Activated CD8-positive, alpha-beta memory T cell treated with anti-CD3 and anti-CD28 coated beads, Interleukin-2, amount 50 U/mL, for 24 hours (primary cell): ENCODE measurements around the gene MESD.

Source experiments
- DNase-seq: peaks from one replicate; pipeline ENCODE4 v3.0.0-alpha.2; 2020; ENCODE audit errors: extremely low read depth

Gene MESD

DNA sequence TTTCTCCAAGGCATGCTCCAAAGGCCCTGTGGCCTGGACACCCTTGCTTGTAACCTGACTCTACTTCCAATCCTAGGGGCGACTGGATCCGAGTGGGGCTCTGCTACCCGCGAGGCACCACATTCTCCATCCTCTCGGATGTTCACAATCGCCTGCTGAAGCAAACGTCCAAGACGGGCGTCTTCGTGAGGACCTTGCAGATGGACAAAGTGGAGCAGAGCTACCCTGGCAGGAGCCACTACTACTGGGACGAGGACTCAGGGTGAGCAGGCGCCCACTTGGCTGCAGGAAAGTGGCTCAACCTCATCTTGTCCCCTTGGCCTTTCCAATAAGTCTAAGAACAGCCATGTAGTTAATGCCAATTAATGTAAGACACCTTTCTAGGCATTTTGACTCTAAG is 51.9 kb downstream of the MESD start:
- DNase-seq: no peak

DNA sequence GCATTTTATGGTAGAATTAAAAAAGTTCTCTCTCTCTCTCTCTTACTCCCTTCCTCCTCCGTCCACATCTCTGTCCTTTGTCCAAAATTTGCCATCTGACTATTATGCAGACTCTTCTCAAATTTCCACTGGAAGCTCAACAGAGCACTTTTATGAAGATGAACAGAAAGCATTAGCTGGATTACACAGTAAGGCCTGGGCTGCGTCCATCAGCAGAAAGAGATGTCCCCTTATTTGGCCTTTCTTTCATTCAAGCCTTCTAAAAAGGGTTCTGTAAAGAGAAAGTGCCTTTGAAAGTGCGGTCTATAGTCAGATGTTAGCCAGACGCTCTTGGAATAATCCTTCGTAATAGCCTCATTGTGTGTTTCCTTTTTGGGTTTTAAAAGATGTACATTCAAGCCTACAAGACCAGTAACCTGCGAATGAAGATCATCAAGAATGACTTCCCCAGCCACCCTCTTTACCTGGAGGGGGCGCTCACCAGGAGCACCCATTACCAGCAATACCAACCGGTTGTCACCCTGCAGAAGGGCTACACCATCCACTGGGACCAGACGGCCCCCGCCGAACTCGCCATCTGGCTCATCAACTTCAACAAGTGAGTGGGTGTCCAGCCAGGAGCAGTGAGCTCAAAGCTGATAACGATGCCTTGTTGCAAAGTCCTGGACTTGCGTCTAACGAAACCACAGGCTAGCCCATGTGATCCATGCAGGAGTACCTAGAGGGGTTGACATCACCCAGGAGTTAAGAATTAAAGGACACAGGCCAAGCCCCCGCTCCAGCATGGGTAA is 53.1 kb downstream of the MESD start:
- no peak for DNase-seq

DNA sequence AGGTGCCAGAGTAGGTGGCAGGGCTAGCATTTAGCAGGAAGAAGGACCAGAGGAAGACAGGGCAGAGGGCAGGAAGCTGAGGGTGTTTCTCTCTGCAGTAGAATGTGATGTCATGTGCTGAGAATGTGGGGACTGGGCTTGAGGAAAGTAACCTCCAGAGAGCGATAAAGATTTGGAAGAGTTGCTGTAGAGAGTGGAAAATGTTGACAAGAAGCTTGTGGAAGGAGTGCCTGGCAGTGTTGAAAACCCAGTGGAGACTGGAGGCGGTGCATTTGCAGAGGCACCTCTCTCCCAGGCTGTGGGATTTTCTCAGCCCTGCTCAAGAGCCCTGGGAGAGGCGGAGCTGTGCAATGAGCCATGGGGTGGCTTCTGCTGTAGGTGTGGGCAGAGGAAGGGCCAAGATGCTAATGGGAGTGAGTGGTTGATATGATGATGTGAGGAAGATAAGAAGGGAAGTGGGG is 54.8 kb downstream of the MESD start:
- no peak for DNase-seq

DNA sequence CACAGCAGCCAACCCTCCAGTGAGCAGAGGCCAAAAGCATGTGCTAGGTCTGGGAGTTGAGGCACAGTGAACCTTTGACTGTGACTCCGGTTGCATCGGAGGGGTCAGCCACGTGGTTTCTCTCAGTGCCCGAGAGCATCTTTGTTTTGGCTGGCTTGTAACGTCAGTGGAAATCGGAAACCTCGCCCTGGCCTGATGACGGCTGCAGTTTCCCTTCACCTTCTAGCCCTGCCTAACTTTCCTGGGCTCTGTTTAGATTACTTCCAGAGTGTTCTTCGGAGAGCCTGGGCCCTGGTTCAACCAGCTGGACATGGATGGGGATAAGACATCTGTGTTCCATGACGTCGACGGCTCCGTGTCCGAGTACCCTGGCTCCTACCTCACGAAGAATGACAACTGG is 56.6 kb downstream of the MESD start:
- no peak for DNase-seq

DNA sequence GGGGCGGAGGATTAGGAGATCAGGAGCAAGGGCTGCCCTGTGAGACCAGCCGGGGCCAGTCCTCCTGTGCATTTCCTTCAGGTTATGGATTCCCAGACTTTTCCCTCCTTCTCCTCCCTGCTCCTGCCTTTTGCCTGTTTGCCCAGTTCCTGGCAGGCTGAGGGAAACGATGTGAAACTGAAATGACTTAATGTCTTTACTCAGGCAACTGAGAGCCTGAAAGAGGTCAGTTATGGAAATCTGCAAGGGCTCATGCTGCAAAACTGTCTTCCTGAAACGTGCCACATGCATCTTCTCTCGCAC is 57.2 kb downstream of the MESD start:
- DNase-seq: no peak

DNA sequence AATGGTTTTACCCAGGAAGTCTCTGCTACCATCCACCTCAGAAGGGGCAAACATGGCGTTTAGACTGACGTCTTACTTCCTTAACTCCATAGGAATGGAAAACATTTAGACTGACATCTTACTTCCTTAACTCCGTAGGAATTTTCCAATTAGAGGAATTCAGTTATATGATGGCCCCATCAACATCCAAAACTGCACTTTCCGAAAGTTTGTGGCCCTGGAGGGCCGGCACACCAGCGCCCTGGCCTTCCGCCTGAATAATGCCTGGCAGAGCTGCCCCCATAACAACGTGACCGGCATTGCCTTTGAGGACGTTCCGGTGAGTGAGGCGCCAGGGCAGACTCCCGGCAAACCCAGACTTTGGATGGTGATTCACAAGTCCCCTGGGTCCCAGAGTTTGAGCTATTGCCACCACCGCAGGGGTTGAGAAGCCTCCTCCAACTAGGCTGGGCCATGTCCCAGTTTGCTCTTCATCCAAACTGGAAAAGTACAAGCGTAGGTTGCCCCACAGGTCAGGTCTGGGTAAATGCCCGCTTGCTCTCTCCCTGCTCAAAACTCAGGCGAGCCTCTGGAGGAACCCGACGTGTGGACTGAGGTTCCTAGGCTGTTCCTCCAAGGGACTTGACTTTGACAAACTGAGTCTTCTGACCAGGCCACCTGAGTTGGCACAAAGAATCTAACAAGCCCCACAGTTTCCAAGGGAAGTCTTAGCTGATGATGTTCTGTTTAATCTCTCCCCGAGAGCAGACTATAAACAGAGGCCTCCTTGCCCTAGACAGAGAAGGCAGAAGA is 57.7 kb downstream of the MESD start:
- no peak for DNase-seq

DNA sequence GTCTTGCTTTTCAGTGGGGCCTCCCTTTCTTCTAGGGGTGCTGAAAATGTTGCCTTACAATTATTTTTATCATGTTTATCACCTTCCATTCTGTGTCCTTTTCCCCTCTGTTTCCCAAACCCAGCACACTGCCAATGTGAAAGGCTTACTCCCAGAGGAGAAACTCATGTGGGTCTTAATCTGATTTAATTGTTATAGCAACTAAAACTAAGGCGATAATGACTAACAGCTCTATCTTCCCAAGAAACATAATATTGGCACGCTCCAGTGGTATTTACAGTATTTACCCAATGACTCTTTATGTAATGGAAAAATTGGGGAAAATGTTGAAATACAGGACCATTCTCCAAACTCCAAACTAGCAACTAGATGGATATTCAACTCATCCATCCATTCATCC is 58.4 kb downstream of the MESD start:
- DNase-seq: no peak

DNA sequence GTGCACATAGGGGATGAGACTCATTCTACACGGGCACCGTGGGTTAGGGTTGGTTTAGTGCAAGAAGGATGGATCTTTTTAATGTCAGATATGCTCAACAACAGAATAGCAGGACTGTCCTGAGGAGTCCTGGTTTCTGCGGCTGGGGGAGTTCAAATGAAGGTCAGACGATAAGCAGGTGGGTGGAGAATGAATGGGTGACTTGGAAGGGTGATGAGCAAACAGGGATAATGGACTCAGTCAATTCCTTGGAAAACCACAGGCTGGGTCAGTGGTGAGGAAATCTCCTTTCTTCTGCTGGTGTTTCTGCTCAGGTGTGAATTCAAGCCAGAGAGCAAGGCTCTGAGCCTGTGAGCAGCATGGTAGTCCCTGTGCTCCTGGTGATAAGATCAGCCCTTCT is 59.9 kb downstream of the MESD start:
- DNase-seq: no peak

DNA sequence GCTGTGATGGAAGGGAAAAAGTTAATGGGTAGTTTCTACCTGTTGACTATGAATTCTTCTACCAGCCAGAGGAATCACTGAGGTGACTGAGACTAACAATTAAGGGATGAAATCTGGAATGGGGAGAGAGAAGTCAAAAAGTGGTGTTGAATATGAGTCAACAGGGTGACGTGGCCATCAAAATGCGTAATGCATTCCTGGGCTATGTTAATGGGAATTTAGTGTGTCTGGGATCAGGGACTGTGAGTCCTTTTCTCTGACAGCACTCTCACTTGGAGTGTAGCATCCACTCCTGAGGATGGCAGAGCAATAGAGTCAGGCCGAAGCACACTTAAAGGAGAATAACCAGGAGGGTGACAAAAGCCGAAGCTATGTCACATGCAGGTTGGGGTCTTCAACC is 60.4 kb downstream of the MESD start:
- no peak for DNase-seq

DNA sequence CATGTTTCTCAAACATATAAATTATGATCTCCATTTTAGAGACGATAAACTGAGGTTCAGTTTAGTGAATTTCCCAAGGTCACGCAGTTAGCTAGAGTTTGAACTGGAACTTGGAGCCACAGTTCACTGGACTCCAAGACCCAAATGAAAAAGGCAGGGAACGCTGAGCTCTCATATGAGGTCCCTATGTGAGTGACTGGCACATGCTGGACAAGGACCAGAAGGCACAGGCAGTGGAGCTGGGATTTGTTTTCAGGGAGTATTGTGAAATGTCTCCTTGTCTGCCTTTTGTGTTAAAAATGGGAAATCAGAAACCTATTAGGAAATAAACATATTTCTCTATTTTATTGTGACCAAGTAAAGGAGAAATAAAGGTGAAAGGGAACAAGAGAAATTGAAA is 63.5 kb downstream of the MESD start:
- no peak for DNase-seq

DNA sequence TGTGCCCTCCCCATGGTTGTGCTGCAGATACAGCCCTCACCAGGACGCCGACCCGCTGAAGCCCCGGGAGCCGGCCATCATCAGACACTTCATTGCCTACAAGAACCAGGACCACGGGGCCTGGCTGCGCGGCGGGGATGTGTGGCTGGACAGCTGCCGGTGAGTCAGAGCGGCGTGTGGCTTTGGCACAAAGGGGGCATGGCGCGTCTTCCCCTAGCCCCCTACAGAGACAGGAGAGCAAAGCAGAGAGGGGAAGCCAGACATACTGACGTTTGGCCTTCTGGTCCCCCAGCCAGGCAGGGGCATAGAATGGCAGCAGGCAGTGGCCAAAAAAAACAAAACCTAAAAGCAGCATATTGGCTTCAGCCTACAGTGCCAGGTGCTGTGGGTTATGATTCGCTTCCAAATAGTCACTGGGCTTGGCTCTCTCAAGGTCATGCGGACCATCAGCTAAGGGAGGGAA is 64.0 kb downstream of the MESD start:
- DNase-seq: no peak

DNA sequence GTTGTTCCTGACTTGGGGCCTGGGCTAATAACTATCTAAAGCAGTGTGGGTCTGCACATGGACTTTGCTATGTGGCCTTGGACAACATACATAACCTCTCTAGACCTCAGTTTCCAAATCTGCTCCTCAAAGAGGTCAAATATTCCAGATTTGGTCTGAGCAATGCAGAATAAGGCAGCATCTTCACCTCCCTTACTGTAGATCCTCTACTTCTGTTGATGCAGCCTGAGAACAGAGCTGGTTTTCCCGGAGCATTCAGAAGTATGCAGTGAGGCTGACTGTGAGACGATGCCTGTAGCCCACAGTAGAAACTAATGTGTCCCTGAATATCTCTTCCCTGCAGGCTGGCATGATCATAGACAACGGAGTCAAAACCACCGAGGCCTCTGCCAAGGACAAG is 65.3 kb downstream of the MESD start:
- no peak for DNase-seq

DNA sequence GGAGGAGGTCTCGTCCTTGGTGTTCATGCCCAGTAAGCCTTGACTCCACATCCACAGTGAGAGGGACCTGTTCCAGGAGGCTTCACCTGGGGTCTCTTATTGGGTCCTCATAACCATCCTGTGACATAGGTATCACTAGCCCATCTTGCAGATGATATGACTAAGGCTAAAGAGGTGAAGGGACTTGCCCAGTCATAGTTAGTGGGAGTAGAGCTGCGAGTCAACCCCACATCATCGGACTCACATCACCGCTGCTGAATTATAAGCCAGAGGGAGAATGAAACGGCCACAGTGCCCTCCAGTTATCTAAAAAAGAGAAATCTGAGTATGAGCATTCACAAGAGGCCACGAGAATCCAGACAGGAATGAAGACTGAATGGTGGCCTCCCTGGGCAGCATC is 66.0 kb downstream of the MESD start:
- DNase-seq: no peak

DNA sequence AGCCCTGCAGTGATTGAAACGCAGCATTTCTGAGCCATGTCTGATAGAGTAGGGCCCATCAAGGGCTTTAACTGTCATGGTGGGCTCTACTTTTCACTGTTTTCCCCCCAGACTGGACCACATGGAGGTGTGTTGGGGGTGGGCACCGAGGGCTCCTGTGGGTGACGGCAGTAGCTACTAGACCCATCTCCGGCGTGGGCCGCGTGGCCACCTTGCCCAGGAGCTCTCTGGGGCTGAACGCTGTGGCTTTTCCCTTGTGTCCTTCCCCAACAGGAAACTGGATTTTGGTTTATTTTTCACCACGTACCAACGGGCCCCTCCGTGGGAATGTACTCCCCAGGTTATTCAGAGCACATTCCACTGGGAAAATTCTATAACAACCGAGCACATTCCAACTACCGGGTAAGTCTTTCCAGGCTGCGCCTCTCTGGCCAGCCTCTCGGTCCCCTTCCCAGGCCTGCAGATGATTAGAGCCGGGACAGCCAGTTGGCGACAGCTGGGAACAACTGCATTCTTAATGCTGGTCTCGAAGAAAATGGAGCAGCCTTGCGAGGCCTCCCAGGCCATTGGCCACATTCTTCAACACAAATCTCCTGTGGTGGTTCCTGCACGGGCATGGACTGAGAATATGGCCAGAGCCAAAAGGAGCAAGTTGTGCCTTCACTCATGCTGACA is 67.7 kb downstream of the MESD start:
- no peak for DNase-seq

DNA sequence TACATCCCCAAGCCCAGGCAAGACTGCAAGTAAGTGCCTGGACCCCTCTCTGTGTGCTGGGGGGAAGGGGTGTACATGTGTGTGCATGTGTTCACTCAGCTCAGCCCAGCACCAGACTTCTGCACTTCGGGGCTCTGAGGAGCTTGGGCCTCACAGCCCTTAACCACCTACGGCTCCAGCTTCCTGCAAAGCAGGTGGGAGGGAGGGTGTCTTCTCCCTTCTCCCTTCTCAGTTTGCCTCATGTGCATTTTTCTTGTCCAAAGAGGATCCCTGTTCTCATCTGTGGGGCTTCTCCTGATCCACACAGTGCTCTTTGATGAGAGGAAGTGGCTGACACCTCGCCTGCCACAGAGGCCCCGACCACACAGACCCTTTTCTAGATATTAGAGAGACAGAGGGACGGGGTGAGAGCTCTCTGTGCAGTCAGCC is 69.3 kb downstream of the MESD start:
- no peak for DNase-seq

DNA sequence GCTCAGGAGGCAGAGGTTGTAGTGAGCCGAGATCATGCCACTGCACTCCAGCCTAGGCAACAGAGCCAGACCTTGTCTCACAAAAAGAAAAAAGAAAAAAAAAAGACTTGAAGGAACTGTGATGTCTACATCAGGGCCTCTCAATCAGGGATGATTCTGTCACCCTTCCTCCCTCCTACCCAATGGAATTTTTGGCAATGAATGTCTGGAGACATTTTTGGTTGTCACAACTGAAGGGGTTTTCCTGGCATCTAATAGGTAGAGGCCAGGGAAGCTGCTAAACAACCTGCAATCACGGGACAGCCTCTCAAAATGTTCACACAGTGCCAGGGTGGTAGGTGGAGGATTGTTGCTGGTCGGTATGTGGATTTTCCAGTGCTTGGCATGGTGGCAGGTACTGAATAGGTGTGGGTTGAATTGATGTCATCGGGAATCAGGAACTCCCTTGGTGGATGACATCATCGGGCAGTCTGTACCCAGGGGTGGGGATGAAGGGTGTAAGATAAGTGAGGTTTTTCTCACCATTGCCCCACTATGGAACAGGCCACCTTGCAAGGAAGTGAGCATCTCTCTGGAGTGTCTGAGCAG is 71.3 kb downstream of the MESD start:
- no peak for DNase-seq

DNA sequence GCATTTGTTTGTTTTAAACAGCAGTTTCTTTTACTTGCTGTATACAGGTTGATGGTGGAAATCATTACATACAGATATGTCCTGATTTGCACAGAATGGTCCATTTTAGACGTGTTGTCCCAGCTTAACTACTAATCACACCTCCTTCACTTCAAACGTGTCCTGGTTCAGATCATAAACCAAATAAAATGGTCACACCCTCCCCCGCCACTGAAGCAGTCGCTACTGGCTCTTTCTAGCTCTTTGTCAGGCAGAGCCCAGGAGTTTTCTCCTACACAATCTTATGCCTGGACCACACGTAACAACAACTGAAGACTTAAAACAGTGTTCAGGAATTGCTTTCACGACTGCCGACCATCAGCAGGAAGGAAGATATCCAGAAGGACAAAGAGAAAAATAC is 73.6 kb downstream of the MESD start:
- DNase-seq: no peak

DNA sequence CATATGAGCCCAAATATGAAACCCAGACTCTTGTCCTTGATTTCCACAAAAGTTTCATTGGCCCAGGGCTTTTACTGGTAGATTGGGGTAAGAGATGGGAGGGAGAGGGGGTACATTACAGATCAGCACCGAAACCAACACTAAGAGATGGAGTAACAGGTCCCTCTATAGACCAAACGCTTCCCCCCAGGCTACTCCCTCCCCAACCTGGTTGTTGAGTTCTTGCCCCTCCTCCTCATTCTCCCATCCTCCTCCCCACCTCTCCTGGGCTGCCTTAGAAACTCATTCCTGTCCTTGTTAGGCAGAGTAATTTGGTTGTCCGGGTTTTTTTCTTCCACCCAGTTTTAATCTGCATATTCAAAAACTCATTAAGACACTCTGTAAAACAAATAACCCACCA is 74.1 kb downstream of the MESD start:
- no peak for DNase-seq

DNA sequence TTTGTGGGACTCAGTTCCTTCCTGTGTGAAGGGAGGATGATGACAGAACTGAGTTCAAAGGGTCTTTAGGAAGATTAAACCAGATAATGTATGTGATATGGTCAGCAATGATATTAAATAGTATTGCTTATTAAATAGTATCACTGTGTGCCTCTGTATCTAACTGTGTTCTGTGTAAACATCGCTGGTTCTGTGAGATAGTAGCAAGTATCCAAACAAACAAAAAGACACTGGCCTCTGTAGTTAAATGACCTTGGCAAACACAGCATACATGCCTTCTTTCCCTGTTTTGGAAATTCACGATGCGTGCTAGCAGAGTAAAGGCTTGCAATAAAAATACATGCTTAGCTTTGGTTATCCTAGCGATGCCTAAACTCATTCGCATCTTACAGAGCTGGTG is 76.1 kb downstream of the MESD start:
- DNase-seq: no peak

DNA sequence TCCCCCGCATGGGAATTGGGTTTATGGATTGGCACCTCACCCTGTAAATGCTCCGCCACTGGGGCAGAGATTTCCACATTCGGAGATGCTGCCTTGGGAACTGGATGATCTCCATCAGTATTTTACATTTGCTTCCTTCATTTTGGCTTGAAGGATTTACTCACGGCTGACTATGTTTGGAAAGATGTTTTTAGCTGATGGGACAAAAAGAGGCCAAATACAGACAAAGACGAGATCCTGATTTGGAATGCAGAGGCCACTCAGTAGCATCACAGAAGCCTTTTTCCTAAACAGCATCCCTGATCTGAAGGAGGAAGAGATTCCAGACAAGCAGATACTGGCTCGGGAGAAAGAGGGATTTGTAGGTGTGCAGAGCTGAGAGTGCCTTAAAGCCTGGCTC is 76.9 kb downstream of the MESD start:
- no peak for DNase-seq

DNA sequence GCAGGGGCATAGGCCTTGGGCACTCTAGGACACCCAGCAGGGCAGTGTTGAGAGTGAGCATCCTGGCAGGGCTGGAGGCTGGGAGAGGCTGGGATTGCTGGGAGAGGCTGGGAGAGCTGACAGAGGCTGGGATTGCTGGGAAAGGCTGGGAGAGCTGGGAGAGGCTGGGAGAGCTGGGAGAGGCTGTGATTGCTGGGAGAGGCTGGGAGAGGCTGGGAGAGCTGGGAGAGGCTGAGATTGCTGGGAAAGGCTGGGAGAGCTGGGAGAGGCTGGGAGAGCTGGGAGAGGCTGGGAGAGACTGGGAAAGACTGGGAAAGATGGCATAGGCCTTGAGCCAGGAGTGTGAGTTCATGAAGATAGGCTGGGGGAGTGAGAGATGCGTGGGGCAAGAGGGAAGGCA is 77.8 kb downstream of the MESD start:
- no peak for DNase-seq

DNA sequence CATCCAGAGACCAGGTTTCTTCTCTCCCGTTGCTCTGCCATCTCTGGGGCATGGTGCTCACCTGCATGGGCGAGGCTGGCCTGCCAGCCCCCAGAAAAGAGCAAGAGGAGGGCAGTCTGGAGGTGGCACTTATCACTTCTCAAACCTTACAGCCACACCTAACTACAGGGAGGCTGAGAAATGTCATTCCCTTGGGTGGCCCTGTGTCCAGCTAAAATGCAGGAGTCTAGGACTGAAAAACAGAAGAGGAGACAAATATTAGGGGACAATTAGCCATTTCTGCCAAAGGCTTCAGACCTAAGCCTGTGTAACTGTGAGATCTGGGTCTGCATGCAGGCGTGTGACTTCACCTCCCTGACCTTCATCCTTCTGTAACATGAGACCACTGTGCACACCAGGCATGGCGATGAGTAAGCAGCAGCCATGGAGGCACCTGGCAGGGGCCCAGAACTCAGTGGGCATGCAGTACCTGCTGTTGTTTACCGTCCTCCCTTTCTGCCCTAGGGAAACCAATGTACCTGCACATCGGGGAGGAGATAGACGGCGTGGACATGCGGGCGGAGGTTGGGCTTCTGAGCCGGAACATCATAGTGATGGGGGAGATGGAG is 83.4 kb downstream of the MESD start:
- no peak for DNase-seq
